PFSK-1 (cell line): ENCODE results near the gene CTNNA3.

Experiments used
- FOXP2 ChIP-seq: optimal IDR thresholded peaks from 2 replicates; pipeline ENCODE3; 2011; ENCODE audit warnings: borderline replicate concordance, control low read depth, inconsistent platforms; ENCODE audit not compliant: insufficient read depth; ENCODE audit errors: extremely low read length, extremely low read depth
- POLR2AphosphoS5 ChIP-seq: IDR thresholded peaks from 2 replicates; pipeline ENCODE4 v1.6.1; 2012; ENCODE audit warnings: low read depth, mild to moderate bottlenecking, control low read depth, low read length, moderate library complexity
- SIN3A ChIP-seq: IDR thresholded peaks from 2 replicates; pipeline ENCODE4 v1.6.1; 2012; ENCODE audit warnings: mild to moderate bottlenecking, low read length, moderate library complexity, borderline replicate concordance; ENCODE audit not compliant: insufficient read depth
- TAF1 ChIP-seq: IDR thresholded peaks from 2 replicates; pipeline ENCODE4 v1.6.1; 2012; ENCODE audit warnings: low read length, control low read depth, borderline replicate concordance; ENCODE audit not compliant: insufficient read depth
- TF ChIP-seq, protein P1 (sequence below), 2 experiments: IDR thresholded peaks; 2 replicates each; pipeline versions ENCODE4 v1.6.1 to v1.8.0; 2011 to 2012; ENCODE audit warnings: low read depth in 2 of 2, low read length in 2 of 2, control low read depth in 1 of 2, inconsistent platforms in 1 of 2, mild to moderate bottlenecking in 1 of 2, moderate library complexity in 1 of 2; ENCODE audit not compliant: insufficient read depth in 1 of 2

DNA sequence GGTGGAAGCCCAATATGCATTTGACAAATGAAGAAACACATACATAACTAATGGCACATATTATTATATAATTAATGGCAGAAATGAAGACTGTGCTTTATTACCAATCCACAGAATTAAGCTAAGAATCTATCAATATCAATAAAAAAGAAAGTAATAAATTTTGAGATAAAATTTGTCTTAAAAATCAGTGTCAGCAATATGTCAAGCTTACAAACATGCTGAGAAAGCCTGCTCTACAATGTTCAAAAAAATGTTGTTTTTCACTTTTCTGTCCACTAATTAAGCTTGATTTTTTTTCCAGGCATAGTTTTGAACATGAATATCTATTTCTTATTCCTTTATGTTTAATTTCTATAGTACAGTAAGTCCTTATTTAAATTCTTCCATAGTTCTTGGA lies 1491.2 kb downstream of the CTNNA3 start:
- TF ChIP-seq POLR2AphosphoS5 (no peak), SIN3A (no peak), TAF1 (no peak), FOXP2 (no peak)
- TF ChIP-seq, protein P1, sequence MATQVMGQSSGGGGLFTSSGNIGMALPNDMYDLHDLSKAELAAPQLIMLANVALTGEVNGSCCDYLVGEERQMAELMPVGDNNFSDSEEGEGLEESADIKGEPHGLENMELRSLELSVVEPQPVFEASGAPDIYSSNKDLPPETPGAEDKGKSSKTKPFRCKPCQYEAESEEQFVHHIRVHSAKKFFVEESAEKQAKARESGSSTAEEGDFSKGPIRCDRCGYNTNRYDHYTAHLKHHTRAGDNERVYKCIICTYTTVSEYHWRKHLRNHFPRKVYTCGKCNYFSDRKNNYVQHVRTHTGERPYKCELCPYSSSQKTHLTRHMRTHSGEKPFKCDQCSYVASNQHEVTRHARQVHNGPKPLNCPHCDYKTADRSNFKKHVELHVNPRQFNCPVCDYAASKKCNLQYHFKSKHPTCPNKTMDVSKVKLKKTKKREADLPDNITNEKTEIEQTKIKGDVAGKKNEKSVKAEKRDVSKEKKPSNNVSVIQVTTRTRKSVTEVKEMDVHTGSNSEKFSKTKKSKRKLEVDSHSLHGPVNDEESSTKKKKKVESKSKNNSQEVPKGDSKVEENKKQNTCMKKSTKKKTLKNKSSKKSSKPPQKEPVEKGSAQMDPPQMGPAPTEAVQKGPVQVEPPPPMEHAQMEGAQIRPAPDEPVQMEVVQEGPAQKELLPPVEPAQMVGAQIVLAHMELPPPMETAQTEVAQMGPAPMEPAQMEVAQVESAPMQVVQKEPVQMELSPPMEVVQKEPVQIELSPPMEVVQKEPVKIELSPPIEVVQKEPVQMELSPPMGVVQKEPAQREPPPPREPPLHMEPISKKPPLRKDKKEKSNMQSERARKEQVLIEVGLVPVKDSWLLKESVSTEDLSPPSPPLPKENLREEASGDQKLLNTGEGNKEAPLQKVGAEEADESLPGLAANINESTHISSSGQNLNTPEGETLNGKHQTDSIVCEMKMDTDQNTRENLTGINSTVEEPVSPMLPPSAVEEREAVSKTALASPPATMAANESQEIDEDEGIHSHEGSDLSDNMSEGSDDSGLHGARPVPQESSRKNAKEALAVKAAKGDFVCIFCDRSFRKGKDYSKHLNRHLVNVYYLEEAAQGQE (IDR thresholded peaks at IDR 0.05; ENCODE audit: insufficient read depth in 1 of 2, low read depth in 2 of 2, low read length in 2 of 2), result no peak
